Panc1 (cell line): ENCODE results near the gene CMKLR1.

ENCODE experiments used
- POLR2AphosphoS5 ChIP-seq: IDR thresholded peaks from 2 replicates; pipeline ENCODE4 v1.6.1; 2012; ENCODE audit warnings: mild to moderate bottlenecking, low read depth, low read length, moderate library complexity
- SIN3A ChIP-seq: IDR thresholded peaks from 2 replicates; pipeline ENCODE4 v1.6.1; 2012; ENCODE audit warnings: low read depth, mild to moderate bottlenecking, low read length, moderate library complexity, borderline replicate concordance; ENCODE audit not compliant: insufficient read depth
- TCF7L2 ChIP-seq: IDR thresholded peaks from 2 replicates; pipeline ENCODE4 v1.6.1; 2011; ENCODE audit warnings: mild to moderate bottlenecking, low read depth, low read length, inconsistent platforms
- TF ChIP-seq, protein P1 (sequence below): fragments of 450-650 bp; IDR thresholded peaks from 2 replicates; pipeline ENCODE4 v1.5.1; 2017; ENCODE audit warnings: mild to moderate bottlenecking
- TF ChIP-seq, protein P2 (sequence below), 2 experiments: IDR thresholded peaks; 2 replicates each; pipeline ENCODE4 v1.6.1; 2011 to 2012; ENCODE audit warnings: low read depth in 2 of 2, control low read depth in 1 of 2, low read length in 1 of 2, mild to moderate bottlenecking in 1 of 2, moderate library complexity in 1 of 2; ENCODE audit not compliant: insufficient read depth in 1 of 2

DNA sequence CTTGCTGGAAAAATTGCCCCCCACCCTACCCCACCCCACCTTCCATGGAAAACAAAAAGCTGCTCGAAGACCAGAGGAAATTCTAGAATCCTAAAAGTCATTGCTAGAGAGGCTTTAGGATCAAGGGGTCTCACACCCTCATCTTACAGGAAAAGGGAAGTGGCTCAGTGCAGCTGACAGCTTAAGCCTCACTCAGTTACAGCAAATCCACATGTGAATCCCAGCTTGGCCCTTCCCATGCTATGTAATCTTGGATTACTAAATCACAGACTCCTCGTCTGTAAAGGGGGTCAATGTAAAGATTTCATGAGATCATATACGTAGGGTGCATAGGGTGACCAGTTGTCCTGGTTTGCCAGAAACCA, 25.9 kb downstream of the CMKLR1 start:
- TF ChIP-seq, protein P1, sequence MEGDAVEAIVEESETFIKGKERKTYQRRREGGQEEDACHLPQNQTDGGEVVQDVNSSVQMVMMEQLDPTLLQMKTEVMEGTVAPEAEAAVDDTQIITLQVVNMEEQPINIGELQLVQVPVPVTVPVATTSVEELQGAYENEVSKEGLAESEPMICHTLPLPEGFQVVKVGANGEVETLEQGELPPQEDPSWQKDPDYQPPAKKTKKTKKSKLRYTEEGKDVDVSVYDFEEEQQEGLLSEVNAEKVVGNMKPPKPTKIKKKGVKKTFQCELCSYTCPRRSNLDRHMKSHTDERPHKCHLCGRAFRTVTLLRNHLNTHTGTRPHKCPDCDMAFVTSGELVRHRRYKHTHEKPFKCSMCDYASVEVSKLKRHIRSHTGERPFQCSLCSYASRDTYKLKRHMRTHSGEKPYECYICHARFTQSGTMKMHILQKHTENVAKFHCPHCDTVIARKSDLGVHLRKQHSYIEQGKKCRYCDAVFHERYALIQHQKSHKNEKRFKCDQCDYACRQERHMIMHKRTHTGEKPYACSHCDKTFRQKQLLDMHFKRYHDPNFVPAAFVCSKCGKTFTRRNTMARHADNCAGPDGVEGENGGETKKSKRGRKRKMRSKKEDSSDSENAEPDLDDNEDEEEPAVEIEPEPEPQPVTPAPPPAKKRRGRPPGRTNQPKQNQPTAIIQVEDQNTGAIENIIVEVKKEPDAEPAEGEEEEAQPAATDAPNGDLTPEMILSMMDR: no peak
- no peak for TF ChIP-seq POLR2AphosphoS5
- no peak for TF ChIP-seq TCF7L2
- TF ChIP-seq, protein P2, sequence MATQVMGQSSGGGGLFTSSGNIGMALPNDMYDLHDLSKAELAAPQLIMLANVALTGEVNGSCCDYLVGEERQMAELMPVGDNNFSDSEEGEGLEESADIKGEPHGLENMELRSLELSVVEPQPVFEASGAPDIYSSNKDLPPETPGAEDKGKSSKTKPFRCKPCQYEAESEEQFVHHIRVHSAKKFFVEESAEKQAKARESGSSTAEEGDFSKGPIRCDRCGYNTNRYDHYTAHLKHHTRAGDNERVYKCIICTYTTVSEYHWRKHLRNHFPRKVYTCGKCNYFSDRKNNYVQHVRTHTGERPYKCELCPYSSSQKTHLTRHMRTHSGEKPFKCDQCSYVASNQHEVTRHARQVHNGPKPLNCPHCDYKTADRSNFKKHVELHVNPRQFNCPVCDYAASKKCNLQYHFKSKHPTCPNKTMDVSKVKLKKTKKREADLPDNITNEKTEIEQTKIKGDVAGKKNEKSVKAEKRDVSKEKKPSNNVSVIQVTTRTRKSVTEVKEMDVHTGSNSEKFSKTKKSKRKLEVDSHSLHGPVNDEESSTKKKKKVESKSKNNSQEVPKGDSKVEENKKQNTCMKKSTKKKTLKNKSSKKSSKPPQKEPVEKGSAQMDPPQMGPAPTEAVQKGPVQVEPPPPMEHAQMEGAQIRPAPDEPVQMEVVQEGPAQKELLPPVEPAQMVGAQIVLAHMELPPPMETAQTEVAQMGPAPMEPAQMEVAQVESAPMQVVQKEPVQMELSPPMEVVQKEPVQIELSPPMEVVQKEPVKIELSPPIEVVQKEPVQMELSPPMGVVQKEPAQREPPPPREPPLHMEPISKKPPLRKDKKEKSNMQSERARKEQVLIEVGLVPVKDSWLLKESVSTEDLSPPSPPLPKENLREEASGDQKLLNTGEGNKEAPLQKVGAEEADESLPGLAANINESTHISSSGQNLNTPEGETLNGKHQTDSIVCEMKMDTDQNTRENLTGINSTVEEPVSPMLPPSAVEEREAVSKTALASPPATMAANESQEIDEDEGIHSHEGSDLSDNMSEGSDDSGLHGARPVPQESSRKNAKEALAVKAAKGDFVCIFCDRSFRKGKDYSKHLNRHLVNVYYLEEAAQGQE (IDR thresholded peaks at IDR 0.05; ENCODE audit: insufficient read depth in 1 of 2, low read depth in 2 of 2, low read length in 1 of 2): no peak
- no peak for TF ChIP-seq SIN3A
